ENCODE data around the gene AEBP1.

Gene AEBP1

GRCh38 chr7:44144968-44145478 is 40.9 kb downstream of the AEBP1 start:
- no peak for DNase-seq

GRCh38 chr7:44145479-44145968 is 41.4 kb downstream of the AEBP1 start:
- peak; percentile 38 for DNase-seq

GRCh38 chr7:44145969-44146911 is 42.1 kb downstream of the AEBP1 start:
- DNase-seq, result peak; percentile 62

DNA sequence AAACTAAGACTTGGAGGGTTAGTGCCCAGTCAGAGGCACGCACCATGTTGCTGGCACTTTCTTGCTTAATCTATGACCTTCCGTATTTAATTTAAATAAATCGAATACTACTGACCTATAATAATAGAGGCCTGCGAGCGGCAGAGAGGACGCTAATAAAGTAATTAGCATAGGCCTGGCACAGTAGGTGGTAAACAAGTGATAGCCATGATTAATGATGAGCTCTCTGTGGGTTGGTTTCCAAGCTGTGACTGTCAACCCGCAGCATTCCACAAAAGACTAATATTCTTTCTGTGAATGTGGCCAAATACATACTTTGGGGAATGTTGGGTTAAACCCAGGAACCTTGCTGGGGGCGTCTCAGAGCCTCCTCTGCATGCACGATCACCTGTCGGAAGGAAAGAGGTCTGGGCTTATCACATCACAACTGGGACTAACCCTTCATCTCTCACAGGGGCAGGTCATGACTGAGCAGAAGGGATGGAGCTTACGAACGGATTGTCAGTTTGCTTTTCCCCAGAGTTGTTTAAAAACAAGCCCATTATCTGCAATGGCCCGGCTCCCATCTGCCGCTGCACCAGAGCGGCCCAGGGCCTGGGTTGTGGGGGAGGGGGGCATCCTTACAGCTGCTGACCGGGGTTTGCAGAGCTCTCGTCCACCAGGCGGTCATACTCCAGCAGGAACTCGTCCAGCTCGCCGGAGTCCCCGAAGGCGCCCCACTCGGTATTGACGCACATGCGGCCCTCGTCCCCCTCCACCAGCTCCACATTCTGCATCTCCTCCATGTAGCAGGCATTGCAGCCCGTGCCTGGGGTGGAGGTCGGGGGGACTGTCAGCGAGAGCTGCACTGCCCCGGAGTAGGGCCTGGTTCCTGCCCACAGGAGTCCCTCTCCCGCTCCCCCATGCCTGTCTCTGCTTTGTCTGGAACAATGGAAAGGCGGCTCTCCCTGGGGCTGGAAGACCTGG is 43.2 kb downstream of the AEBP1 start:
- DNase-seq, result no peak

DNA sequence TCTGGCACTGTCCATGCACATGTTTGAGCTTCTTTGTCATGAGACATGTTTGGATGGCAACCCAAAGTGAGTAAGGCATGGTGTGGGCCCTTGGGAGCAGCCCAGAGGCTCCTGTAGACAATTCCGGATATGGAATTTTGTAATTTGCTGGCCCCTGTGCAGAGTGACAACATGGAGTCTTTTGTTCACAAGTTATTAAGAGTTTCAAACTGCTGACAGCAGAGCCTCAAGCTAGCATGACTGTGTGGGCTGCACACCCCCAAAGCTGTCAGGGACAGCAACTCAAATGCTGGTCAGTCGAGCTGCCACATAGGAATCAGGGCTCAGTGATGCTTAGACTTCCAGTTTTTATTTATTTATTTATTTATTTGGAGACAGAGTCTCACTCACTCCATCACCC is 44.0 kb downstream of the AEBP1 start:
- DNase-seq, result no peak

DNA sequence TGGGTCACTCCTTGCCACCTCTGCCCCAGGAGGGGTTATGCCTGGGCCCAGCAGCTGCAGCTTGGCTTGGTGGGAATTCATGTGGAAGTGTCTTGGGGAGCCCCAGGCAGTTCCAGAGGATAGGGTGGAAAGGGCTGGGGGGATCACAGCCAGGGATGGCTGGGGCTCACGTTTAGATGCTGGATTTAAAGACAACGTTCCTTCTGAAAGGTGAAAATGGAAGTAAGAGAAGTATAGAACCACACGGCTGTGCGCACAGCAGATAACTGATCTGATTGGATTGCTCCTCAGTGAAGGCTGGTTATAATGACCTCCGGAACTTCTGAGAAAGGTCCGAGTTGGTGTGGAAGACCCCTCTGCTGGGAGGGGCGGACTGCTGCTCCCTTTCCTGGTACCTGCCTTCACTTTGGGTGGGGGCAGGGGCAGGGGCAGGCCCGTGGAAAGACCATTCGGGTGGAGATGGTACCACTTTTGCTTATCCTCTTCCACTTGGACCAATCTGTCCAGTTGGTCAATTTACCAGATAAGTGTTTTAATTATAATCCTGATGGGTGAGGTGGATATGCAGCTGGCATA is 44.9 kb downstream of the AEBP1 start:
- DNase-seq, result no peak

DNA sequence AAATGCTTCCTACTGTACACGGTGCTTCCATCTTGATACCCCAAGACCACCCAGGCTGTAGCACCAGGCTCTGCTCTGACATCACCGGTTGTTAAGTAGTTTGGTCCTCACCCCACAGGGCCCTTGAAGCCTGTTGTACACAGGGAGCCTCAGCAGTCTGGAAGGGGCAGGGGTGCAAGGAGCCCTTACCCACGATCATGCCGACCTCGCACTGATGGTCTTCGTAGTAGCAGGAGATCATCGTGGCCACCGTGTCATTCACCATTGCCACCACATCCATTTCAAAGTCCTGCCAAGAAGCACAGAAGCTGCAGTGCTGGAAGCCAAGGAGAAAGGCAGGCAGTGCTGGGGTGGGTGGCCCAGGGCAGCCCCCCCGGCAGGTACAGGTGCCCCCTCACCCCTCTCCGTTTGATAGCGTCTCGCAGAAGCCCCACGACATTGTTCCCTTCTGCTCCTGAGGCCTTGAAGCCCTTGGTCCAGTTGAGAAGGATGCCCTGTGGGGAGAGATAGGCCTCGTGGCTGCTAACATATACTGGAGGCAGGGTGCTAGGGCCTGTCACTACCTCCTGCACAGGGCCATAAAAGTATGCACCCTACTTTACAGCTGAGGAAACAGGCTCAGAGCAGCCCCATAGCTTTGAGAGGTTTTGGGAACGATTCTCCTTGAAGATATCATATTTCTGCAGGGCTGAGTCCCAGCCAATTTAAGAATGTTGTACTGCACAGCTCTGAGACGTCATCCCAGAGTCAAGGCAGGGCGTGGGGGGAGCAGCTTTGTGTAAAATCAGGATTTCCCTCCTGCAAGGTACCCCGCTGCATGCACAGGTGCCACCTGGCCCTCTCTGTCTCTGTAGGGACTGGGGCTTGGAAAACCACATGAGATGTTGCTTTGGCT is 45.7 kb downstream of the AEBP1 start:
- no peak for DNase-seq

DNA sequence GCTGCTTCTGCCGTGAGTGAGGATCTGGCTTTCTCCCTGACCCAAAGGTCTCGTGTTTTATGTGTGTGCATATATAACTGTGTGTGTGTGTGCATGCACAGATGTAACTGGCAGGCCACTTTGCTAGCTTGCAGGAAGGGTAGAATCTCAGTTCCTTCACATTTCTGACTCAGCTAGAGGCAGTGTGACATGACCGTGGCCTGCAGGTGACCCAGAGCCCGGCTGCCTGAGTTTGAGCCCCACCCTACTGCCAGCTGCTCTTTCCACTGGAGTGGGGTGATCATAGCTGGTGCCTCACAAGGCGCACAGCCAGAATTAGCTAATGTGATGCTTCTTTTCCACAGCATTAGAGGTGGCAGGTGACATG is 46.3 kb downstream of the AEBP1 start:
- no peak for DNase-seq

DNA sequence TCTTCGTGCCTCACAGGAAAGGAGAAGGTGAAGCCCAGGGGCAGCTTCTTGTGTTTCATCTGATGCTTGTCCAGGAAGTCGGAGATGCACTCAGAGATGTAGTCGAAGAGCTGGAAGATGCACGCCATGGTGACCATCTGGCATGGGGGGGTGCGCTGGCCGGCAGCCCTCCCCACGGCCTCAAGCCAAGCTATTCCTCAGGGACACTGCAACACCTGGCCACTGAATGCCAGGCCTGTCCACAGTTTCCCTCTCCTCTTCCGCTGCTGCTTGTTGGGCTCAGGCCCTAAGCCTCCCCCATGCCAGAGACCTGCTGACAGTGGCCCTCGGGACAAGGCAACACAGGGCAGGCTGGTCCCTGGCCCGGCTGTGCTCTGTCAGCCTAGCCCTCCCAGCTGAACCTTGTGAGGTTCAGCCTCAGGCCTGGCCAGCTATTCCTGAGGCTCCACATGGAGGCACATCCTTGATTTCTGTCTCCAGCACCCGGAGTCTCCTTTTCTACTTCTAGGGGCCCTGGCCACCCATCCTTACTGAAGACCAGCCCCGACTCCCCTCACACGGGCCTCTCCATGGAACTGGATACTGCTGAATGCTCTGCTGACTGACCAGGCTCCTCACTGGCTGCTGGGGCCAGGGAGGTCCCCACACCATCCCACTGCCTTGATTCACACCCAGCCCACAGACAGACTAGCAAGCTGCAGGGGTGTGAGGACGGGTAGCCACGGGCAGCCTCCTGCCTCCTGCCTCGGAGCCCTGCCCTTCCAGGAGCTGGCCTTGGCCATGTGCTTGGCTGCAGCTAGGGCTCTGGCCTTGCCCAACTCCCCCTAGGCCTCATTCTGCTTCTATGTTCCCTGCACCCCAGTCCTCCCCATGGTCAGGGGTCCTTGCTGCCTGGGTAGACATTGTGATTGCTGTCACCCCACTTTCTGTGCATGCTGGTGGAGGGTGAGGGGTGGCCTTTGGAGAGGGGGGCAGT is 47.1 kb downstream of the AEBP1 start:
- DNase-seq, result no peak

DNA sequence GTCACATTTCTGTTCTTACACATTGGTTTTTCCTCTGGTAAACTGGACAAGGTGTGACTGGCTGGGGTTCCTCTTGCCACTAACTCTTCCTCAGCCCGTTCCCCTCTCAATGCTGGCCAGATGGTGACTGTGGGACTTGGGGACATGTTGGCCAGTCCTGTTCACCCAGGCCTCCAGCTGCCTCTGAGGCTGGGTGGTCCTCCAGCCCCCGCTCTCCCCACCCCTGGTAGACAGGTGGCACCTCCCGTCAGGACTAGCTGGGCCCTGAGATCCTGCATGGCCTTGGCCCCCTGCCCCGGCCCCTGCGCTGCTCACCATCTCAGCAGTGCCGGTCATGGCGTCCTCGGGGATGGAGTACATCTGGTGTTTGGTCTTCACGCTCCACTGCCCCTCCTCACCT is 47.8 kb downstream of the AEBP1 start:
- no peak for DNase-seq

DNA sequence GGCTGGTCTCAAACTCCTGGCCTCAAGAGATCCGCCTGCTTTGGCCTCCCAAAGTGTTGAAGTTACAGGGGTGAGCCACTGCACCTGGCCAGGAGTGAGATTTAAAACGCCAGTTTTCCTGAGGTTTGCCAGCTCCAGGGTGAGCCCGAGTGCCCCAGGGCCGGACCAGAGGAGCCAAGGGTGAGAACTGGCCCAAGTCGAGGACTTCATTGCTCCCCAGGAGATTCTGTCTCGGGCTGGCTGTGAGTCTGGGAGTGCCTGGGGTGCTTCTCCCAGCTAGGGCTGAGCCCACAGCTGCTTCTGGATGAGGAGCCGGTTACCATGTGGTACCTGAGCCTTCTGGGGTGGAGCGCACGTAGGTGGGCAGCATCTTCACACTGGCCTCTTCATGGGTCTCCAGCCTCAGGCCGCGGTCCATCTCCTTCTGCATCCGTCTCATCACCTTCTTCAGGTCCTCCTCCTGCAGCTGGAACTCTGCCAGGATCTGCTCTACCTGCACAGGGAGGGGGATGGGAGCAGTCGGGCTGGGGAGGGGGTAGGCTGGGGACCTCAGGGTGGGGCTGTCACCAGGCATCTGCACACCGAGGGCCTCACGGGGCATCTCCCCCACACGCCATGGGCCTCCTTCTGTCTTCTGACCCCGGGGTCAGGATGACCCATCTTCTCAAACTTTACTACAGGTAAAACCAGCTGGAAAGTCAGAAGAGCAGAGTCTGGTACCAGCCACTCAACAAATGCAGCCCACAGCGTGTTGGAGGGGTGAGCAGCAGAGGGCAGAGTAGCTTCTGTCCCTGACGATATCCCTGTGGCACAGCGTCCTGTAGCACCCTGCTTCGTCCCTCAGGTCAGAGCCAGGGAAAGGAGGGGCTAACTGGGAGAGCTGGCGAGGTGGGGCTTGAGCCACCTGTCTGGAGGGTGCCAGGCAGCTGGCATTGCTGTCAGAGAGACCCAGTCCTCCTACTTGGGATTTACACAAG is 49.1 kb downstream of the AEBP1 start:
- no peak for DNase-seq

DNA sequence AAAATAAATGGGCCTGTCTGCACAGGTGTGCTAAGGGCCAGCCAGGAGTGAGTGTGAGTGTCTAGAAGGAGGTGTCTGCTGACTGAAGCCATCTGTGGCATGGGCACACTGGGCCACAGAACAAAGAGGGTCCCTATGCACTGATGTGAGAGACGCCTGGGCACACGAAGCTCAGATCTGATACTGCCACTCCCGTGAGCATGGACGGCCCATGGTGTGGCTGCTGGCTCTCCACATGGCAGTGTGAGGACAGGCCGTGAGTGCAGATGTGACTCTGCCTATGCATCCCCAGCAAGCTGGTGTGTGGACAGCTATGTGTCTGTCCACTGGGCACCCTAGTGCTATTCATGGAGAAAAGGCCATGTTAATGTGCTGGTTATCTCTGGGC is 49.8 kb downstream of the AEBP1 start:
- DNase-seq, result no peak

- DNase-seq, result no peak
These were observed 50.6 kb downstream of the AEBP1 start for GRCh38 chr7:44154703-44155102.

DNA sequence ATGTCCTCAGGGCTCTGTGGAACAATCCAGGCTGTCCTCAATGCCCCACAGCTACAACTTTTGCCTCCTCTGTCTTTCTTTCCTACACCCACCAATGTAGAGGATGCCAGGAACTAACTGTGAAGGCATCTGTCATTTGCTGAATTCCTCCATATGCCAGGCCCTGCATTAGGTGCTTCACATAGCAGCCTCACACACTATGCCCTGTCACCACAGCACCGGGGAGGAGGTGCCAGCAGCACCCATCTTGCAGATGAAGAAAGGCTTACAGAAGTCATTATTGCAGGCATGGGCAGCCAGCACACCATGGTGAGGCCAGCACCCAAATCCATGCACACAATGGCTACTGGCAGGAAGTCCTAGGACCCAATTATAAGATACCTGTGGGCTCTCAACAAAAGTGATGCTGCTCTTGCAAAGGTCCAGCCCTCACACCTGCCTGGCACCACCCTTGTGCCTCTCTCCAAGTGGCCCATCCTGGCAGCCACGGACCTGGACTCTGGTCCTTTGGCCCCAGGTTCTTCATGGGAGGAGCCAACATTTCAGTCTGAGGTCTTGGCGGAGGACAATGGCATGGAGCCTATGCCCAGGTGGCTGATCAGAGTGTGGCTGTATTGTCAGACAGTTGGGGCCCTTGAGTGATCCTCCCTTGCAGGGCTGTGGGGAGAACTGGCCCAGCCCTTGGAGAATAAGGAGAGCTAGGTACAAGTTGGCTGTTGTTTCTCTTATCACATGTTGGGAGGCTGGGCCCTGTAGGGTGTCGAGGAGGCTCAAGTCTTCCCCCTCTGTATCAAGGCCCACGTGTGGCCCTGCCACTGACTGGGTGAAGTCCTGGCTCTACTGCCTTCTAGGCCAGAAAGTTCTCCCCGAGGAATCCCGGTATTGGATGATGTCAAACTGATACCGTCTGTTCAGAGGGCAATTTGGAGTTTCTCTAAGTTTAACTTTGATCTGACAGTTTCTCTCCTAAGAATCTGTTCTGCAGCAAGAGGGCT is 51.3 kb downstream of the AEBP1 start:
- no peak for DNase-seq

DNA sequence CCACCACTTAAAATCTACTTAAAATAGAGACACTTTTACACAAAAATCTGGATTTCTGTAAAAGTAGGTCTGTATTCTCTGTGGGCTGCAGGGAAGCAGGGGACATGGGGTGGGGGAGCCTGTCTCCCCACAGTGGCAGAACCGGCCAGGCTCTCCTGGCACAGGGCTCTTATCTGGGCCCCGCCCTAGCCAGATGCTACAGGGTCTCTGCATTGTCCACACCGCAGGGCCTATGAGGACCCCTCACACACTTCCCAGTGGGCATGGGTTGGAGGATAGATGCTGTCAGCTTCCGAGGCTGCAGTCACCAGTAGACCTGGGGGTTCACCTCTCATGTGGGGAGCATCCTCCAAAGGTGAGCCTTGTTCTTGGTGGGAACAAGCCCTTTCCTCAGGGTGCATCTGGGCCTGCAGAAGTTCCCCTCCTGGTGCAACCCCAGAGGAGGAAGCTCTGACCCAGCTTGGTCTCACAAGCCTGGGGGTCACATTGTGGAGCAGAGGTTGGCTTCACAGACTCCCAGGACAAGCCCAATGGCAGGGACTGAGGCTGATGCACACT is 52.4 kb downstream of the AEBP1 start:
- DNase-seq, result no peak

GRCh38 chr7:44157116-44158080 is 53.3 kb downstream of the AEBP1 start:
- DNase-seq, result no peak

Measured in CD4-positive, alpha-beta T cell treated with Interleukin-4 for 4 hours (primary cell).